GM18870 (cell line): Measurements from ENCODE around the gene ADGRF3.
"Not testable (repeated sequence)": the region's sequence is repeated elsewhere in the genome, so short reads cannot be mapped to it uniquely, and the experiment has no call there.

Source experiments
- ATAC-seq: cut with Tn5 transposase; IDR thresholded peaks from one replicate; pipeline ENCODE4 v1.9.1; 2021; ENCODE audit warnings: moderate library complexity; ENCODE audit not compliant: unreplicated experiment

ADGRF3 gene

GRCh38 chr2:26324479-26324878 lies 22.1 kb downstream of the ADGRF3 start:
- ATAC-seq, result not testable (repeated sequence)

DNA sequence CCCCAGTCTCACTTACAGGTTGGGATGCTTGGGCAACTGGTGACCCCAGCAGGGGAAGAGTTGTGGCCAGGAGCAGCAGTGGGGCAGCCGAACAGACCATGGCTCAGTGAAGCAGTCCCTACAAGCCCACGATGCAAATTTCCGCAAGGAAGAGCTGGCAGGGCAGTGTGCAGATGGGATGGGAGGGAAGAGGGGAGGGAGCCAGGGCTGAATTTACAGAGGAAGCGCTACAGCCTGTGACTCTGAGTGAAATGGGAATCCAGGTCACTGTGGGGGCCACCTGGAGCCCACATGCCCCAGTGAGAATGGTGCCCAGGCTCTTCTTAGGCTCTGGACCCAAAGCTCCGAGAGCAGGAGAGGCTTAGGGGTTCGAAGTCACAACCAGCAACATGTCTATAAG lies 27.6 kb downstream of the ADGRF3 start:
- ATAC-seq, result no peak

DNA sequence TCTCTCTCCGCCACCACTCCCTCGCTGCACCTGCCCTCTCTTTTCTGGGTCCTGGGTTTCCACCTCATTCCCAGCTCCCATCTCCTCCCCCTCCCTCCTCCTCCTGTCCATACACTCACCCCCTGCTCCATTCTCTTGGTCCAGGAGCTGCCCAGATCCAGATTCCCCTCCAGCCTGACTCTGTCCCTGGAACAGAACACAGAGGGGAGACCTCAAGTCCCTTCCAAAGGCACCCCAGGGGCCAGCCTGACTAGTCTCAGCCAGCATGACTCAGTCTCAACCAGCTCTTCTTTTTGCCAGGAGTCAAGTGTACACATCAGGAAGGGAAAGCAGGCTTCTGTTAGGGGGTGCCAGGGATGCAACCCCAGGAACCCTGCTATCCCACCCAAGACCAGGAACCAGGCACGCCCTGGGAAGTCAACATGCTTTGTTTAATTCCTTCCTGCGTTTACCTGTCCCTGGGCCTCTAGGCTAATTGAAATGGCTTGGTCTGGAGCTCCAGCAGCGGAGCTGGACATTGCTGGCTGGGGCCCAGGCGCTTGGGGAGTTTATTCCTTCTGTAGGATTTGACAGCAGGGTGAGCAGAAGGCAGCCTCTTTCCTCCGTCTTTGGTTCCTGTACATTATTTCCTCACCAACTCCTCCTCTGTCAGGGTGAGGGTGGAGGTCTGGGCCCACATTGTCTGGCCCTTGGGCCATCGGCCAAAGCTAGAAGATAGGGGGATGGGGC lies 29.0 kb downstream of the ADGRF3 start:
- ATAC-seq, result no peak

DNA sequence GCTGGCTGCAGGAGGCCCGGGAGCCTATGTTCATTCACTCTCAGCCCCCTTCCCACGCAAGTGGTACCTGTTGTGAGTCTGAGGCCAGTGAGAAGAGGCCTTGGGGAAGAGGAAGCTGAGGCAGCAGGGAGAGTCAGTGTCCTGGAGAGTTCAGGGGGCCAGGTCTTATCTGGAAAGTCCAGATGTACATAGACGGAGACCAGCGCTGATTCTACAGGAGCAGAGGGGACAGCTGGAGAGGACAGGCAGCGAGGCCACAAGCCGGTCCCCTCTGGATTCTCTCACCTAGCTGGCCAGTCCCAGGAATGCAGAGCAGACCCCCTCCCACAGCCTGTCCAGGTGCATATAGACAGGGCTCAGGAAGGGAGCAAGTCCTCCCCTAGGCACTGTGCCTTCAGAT lies 29.7 kb downstream of the ADGRF3 start:
- no peak for ATAC-seq

- ATAC-seq, result no peak
These were observed 30.5 kb downstream of the ADGRF3 start for GRCh38 chr2:26316041-26316440.

GRCh38 chr2:26314243-26314642 lies 32.3 kb downstream of the ADGRF3 start:
- no peak for ATAC-seq

DNA sequence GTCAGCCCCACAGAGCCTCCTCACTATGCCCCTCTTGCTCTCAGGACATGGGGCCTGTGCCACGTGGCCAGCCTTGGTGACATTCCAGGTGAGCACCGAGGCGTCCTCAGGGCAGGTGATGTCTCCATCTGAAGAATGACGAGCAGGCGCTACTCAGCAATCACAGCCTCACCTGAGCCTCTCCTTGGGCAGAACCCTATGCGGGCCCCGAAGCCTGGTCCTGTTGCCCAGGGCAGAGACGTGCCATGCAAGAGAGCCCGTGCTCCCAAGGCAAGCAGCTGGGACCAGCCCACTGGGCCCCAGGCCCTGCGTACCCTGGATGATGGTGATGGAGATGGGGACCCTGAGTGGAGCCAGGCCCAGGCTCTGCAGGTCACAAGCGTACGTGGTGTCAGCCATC lies 33.1 kb downstream of the ADGRF3 start:
- ATAC-seq, result no peak

DNA sequence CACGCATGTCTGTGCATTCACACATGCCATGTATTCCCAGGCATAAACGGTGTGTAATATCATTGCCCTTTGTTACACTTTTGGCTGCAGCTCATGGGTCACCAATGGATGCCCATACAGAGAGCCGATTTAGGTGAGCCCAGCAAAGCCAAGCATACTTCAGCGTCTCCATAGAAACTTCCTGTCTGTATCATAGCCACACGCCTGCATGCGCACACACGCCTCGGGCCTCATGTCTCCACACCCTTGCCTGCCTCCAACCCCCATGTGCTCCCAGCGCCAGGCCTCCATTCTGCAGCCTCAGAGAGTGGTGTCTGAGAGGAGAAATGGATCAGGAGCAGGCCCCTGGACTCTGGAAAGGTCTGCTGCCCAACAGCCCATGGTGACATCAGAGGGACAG lies 34.1 kb downstream of the ADGRF3 start:
- ATAC-seq, result no peak

DNA sequence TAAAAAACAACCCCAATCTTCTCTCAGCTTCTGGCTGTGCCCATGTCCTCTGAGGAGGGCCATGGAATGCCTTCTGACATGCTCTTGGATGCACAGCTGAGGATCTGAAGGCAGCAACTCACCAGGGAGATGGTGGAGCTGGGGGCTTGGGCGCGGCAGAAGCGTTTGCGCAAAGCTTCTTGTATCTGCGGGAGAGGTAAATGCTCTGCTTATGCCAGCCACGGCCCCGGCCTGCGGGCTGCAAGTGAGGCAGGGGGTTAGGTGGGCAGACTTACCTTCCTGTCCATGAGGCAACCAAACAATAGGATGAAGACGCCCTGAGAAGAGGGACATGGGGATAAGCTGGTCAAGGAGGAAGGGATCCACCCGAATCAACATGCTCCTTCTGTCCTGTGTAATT lies 36.7 kb downstream of the ADGRF3 start:
- no peak for ATAC-seq

GRCh38 chr2:26305540-26305939 lies 41.0 kb downstream of the ADGRF3 start:
- ATAC-seq, result no peak

DNA sequence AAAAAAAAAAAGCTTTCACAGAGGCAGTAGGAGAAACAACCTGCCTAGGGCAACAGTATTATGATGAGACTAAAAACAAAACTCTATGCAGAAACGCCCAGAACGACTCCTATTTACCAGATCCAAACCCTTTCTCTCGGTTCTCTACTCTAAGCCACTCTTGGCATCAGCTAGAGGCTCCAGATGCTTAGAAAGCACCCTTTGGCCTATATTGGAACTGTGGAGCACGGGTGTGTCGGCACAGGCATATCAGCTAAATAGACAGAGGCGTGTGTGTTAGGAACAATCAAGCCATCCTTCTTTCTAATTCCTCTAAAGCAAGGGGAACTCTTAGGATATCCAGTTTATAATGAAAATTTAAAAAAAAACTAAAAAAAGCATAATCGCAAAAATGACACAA lies 41.5 kb downstream of the ADGRF3 start:
- not testable (repeated sequence) for ATAC-seq

DNA sequence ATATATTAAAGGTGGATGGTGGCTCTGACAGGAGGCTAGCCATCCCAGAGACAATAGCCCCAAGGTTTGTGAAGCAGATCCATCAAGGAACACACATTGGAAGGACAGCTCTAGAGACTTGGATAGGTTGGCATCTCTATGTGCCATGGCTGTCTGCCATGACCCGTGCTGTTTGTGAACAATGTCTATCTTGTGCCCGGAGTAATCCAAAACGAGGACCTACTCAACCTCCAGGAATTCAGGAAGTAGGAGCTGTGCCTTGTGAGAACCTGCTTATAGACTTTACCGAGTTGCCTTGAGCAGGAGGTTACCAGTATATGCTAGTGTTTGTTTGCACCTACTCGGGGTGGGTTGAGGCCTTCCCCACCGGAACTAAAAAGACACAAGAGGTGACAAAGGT lies 43.7 kb downstream of the ADGRF3 start:
- no peak for ATAC-seq

DNA sequence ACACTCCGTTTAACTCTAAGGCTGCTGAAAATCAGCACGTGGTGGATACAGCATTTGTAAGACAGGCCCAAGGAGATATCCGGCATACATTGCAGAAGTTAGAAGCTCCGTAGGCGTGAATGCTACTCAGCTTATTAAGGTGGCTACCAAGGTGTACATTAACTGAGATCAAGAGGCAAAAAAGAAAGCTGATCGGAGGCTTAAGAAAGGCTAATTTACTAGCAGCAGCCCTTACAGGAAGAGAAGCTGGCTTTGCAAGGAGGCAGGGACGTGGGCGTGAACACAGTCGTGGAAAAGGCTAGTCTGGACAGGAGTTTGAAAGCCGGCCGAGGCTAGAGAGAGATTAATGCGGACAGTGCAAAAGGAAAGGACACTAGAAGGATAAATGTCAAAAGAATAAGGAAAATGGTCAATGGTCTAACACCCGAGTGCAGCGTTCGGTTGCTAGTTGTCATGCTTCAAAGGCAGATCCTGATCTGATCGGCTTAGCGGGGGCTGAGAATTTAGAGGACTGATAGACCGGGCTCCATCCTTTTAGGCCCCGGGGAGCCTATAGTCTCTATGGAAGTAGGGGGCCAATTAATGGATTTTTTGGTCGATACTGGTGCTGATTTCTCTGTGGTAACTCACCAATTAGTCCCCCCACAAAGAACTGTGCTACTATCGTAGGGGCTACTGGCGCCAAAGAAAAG lies 46.2 kb downstream of the ADGRF3 start:
- ATAC-seq, result no peak

GRCh38 chr2:26299471-26300101 lies 47.0 kb downstream of the ADGRF3 start:
- ATAC-seq, result no peak

DNA sequence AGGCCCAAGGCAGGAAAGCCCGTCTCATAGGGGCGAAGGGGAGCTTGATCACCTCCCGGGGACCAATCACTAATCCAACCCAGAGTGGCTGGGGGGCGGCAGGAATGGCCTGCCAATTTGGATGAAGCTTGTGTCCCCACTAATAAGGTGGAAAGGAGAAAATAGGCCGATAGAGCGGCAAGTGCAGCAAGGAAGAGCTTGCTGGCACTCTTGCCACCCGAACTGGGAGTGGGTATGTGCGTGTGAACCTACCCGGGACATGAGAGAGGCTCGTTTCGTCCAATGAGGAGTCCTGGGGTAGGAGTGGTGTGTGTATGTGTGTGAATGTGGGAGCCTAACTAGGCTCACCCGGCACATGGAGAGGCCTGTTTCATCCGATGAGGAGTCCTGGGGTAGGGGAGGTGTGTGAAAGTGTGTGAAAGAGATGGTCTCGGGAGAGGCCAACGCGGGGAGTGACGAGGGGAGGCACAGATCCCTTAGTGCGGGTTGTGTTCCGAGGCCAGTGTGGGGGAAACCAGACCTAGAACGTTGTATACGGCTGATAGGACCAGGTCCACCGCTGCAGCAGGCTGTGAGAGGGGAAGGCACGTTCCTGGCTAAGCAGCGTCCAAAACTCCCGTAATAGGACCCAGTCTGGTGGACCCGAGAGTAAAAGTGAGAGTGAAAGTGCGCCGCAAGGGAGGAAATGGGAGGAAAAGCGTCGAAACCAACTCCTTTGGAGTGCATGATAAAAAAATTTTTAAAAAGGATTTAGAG lies 47.8 kb downstream of the ADGRF3 start:
- no peak for ATAC-seq

DNA sequence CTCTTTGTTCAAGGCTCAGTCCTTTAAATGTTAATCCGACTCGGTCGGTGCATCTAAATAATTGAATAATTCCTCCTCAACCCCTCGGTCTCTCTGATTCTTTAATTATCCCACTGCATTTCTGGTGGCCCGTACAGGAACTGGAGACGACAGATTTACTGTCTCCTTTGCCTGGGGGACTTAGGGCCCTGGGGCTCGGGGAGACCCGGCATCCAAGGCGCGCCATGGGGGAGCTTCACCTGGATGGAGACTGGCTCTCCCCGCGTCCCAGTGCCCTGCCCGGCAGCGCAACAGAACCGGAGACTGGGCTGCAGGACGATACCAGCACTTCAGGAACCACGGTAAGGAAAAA lies 48.3 kb downstream of the ADGRF3 start:
- no peak for ATAC-seq

DNA sequence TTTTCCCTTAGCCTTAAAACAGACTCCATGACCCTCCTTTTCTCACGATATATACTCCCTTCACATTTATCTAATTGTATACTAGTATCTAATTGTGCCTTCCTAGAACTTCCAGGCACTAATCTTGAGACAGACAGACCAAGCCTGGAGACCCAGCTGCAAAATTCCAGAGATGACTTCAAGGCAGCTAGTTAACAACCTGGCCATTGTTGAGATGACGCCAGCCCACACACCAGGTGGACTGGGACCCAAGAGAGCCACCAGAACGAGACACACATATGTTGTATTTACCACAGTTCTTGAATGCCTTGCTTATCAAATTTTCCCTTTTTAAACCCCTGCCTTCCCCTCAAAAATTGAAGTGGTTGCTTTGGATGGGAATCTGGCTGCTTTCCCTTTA lies 49.5 kb downstream of the ADGRF3 start:
- no peak for ATAC-seq

DNA sequence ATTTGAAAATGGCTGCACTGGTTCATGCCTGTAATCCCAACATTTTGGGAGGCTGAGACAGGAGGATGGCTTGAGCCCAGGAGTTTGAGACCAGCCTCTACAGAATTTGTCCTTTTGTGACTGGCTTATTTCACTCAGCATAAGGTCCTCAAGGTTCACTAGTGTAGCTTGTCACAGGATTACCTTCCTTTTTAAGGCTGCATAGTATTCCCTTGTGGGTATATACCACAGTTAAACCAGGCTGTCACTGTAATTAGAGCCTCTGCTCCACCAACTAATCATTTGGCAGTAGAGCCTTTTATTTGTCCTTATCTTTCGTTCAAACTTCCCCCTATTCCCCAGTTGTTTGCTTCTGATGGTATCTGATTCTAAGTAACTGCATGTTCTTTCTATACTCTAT lies 51.1 kb downstream of the ADGRF3 start:
- no peak for ATAC-seq

GRCh38 chr2:26292646-26293045 lies 53.9 kb downstream of the ADGRF3 start:
- ATAC-seq, result no peak

GRCh38 chr2:26290001-26290400 lies 56.6 kb downstream of the ADGRF3 start:
- ATAC-seq, result no peak

- no peak for ATAC-seq
These were observed 60.7 kb downstream of the ADGRF3 start for GRCh38 chr2:26285931-26286330.

DNA sequence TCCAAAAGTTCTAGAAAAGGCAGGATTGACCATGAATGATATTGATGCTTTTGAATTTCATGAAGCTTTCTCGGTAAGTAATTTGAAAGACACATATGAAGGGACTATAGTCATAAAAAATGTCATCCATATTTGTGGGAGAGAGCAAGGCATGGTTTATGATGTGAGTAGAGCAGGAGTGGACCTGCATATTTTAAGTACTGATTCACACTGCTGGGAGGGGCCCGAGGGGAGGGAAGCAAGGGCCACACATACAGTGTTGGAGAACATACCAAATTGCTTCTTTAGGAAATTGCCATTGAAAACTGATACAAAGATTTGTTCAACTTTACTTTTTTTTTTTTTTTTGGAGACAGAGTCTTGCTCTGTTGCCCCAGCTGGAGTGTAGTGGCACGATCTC lies 62.5 kb downstream of the ADGRF3 start:
- ATAC-seq, result no peak
